Thyroid gland (tissue), 4 donors: ENCODE data around the gene NUP188. TPM values are rescaled to one million over a fixed set of nuclear protein-coding genes. Genes with fewer than 3 reads are reported as not detected.

Source experiments
- DNase-seq, 2 donors: peaks; one replicate each; pipeline ENCODE4 v3.0.0-alpha.2; 2019
- H3K27ac ChIP-seq, 3 donors: fragments of 200-600 bp; sonication (generic); 1 replicate in 2 of 3; 2 replicates in 1 of 3; pipeline ENCODE4 v1.5.1; 2016 to 2019; ENCODE audit warnings: mild to moderate bottlenecking in 1 of 3, moderate library complexity in 1 of 3
- H3K27me3 ChIP-seq: fragments of 200-600 bp; sonication (generic); one replicate; pipeline ENCODE4 v1.5.1; 2019
- H3K36me3 ChIP-seq, 2 donors: fragments of 200-600 bp; sonication (generic); one replicate each; pipeline ENCODE4 v1.5.1; 2016 to 2019
- H3K4me1 ChIP-seq, 2 donors: fragments of 200-600 bp; sonication (generic); one replicate each; pipeline ENCODE4 v1.5.1; 2017 to 2019
- H3K4me3 ChIP-seq, 3 donors: fragments of 200-600 bp; sonication (generic); replicated peaks in 1 of 3; 1 replicate in 2 of 3; 2 replicates in 1 of 3; pipeline ENCODE4 v1.5.1; 2016; ENCODE audit warnings: mild to moderate bottlenecking in 1 of 3
- H3K9me3 ChIP-seq: fragments of 200-600 bp; sonication (generic); one replicate; pipeline ENCODE4 v1.5.1; 2017
- CTCF ChIP-seq, 6 experiments: fragments of 200-600 bp in 3 of 6; fragments of 450-650 bp in 3 of 6; sonication (generic) in 3 of 6; IDR thresholded peaks; one replicate each; pipeline ENCODE4 v1.5.1; 2016 to 2019; ENCODE audit warnings: antibody characterized with exemption in 6 of 6, mild to moderate bottlenecking in 2 of 6, inconsistent platforms in 1 of 6, moderate library complexity in 1 of 6
- POLR2A ChIP-seq, 2 donors: fragments of 450-650 bp; IDR thresholded peaks; one replicate each; pipeline ENCODE4 v1.6.1; 2017; ENCODE audit warnings: antibody characterized with exemption in 2 of 2, mild to moderate bottlenecking in 2 of 2, moderate library complexity in 1 of 2
- WGBS, 2 donors: methylation state at CpG; one replicate each; pipeline ENCODE4 v1.1.5; 2017; 5-methylcytosine and 5-hydroxymethylcytosine counted together
- intact Hi-C: fragments of 100-400 bp; cut with DNase I; formaldehyde crosslinking; loops from one replicate; pipeline ENCODE4 v1.15.1; 2023
- total RNA-seq, 4 donors: library from RNA; depleted of rRNA; stranded (reverse); fragments of >200 nt; gene quantifications; one replicate each; pipeline ENCODE4 v1.2.3, GENCODE V29; 2016

The NUP188 gene
- total RNA-seq, 4 donors from 2014 or later, result 27.1 to 78.2 (median 35.8) TPM

DNA sequence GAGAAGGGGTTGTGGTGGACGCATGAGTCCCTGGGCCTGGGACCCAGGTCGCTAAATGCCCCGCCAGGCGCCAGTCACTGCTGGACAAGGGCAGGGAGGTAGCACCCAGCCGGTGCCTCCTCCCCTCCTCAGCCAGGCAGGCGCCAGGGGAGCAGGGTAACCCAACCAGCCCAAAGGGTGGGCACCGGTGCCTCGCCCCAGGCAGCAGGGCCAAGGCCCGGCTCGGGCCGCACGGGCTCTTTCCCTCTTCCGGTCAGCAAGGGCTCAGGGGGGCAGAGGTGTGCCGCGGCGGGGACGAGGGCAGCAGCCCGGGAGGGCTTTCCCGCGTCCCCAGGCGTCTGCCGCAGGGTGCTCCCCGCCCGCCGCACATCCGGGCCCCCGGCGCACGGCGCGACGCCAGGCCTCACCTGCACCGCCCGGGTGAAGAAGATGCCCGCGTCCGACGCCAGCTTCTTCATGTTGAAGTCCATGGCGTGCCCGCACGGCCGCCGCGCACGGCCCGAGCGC, 80.2 kb downstream of the NUP188 start:
- Histone ChIP-seq H3K27me3 (no peaks in the 10 kb centered on the region), H3K9me3 (no peaks in the 10 kb centered on the region), H3K4me1 (peaks cover 16 to 28% of the 10 kb centered on the region in 2 donors), H3K27ac (peak overlapping the region in 2 of 3 donors; percentile 31 to 67), H3K36me3 (no peaks in the 10 kb centered on the region), H3K4me3 (peak overlapping the region; percentile 40 to 51 (median 43))
- intact Hi-C loops, result no loop called here
- WGBS, 2 donors, result 5 to 20% methylated on average over 1 to 26 of the region's 47 CpGs
- peak; percentile 74 for DNase-seq
- TF ChIP-seq POLR2A (IDR thresholded peaks at IDR 0.05) (no peak), CTCF (IDR thresholded peaks at IDR 0.05) (peak in 1 of 6 experiments; percentile 16)

DNA sequence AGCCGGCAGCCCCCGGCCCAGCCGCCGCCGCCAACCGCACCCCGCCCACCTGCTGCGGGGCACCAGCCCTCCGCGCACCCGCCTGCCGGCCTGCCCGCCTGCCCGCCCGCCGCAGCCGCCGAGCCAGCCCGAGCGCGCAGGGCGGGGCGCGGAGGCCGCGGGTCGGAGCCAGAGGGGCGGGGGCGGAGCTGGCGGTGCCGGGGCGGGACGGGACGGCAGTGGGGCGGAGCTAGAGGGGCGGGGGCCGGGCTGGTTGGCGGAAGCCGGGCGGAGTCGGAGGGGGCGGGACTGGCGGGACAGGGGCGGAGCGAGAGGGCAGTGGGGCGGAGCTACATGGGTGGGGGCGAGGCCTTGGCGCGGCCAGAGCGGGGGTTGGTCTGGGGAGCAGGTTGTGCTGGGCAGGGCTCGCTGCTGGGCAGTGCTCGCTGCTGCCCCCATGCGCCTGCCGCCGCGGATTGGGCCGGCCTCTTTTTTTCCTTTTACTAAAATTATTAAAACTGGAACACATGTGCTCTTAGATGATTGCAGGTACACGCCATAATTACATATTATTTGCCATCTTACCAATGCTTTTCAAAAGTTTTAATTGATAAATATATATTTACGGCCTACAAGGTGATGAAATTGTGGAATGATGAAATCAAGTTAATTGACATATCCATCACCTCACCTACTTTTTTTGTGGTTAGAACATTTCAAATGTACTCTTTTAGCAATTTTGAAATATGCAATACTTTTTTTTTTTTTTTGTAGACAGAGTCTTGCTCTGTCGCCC, 80.9 kb downstream of the NUP188 start, which contains the start of gene SH3GLB2:
SH3GLB2 (minus strand) TSS at position 140 of the 775 bp plus-strand sequence. CDS start 177 bp downstream, outside the sequence.
- peak; percentile 88 to 92 for DNase-seq
- H3K9me3 ChIP-seq, result no peaks in the 10 kb centered on the region
- no peaks in the 10 kb centered on the region for H3K27me3 ChIP-seq
- H3K4me1 ChIP-seq, result peaks cover 16 to 28% of the 10 kb centered on the region in 2 donors
- intact Hi-C loops, result no loop called here
- peak within 1 kb of the TSS; percentile 40 to 51 (median 43) for H3K4me3 ChIP-seq
- peak within 1 kb of the TSS in 2 of 3 donors; percentile 31 to 67 for H3K27ac ChIP-seq
- peak in 1 of 2 donors; percentile 74 for TF ChIP-seq POLR2A (IDR thresholded peaks at IDR 0.05)
- TF ChIP-seq CTCF (IDR thresholded peaks at IDR 0.05), result peak; percentile 50 to 93 (median 68)
- H3K36me3 ChIP-seq, result no peaks in the 10 kb centered on the region
- WGBS, 2 donors, result 8% methylated on average over 15 to 16 of the region's 60 CpGs

GRCh38 chr9:129030191-129030590, 82.7 kb downstream of the NUP188 start:
- Histone ChIP-seq H3K4me3 (no peak overlapping the region), H3K36me3 (no peaks in the 10 kb centered on the region), H3K4me1 (peaks cover 16 to 26% of the 10 kb centered on the region in 2 donors), H3K27me3 (no peaks in the 10 kb centered on the region), H3K27ac (no peak overlapping the region), H3K9me3 (no peaks in the 10 kb centered on the region)
- no peak for DNase-seq
- no peak for TF ChIP-seq CTCF (IDR thresholded peaks at IDR 0.05)
- TF ChIP-seq POLR2A (IDR thresholded peaks at IDR 0.05), result no peak
- intact Hi-C loops, result no loop called here

GRCh38 chr9:129031514-129031913, 84.0 kb downstream of the NUP188 start:
- H3K9me3 ChIP-seq, result no peaks in the 10 kb centered on the region
- H3K4me3 ChIP-seq, result no peak overlapping the region
- H3K27ac ChIP-seq, result no peak overlapping the region
- no peaks in the 10 kb centered on the region for H3K36me3 ChIP-seq
- WGBS, 2 donors, result 77 to 78% methylated on average over 4 of the region's 4 CpGs
- TF ChIP-seq CTCF (IDR thresholded peaks at IDR 0.05) (no peak), POLR2A (IDR thresholded peaks at IDR 0.05) (no peak)
- no peak for DNase-seq
- no peaks in the 10 kb centered on the region for H3K27me3 ChIP-seq
- intact Hi-C loops, result no loop called here
- H3K4me1 ChIP-seq, result peaks cover 16% of the 10 kb centered on the region in 2 donors
